Medulla oblongata (tissue), 1 donor: ENCODE data around the gene ZNF217.
A peak's percentile ranks its signal among the peaks of the same experiment; 100 is the strongest.
"Not testable (repeated sequence)": the region's sequence is repeated elsewhere in the genome, so short reads cannot be mapped to it uniquely, and the experiment has no call there.

ENCODE experiments used
- DNase-seq: peaks from one replicate; pipeline ENCODE4 v3.0.0-alpha.2; 2015; ENCODE audit errors: extremely low spot score

The ZNF217 gene

GRCh38 chr20:53583660-53584549 lies 9.7 kb downstream of the ZNF217 start:
- DNase-seq, result not testable (repeated sequence)

GRCh38 chr20:53582574-53583351 lies 10.9 kb downstream of the ZNF217 start:
- DNase-seq, result peak; percentile 57

GRCh38 chr20:53582251-53582570 lies 11.4 kb downstream of the ZNF217 start:
- no peak for DNase-seq

- peak; percentile 12 for DNase-seq
Measured at GRCh38 chr20:53581444-53582250, 12.0 kb downstream of the ZNF217 start.

GRCh38 chr20:53580376-53581111 lies 13.1 kb downstream of the ZNF217 start:
- no peak for DNase-seq

GRCh38 chr20:53579581-53580375 lies 13.9 kb downstream of the ZNF217 start:
- peak; percentile 16 for DNase-seq

GRCh38 chr20:53579266-53579580 lies 14.4 kb downstream of the ZNF217 start:
- DNase-seq, result peak; percentile 18

- peak; percentile 97 for DNase-seq
Measured at GRCh38 chr20:53578492-53579222, 15.0 kb downstream of the ZNF217 start.

GRCh38 chr20:53576586-53577318 lies 16.9 kb downstream of the ZNF217 start:
- no peak for DNase-seq

GRCh38 chr20:53576195-53576580 lies 17.5 kb downstream of the ZNF217 start:
- DNase-seq, result no peak

- no peak for DNase-seq
Measured at GRCh38 chr20:53575481-53576194, 18.0 kb downstream of the ZNF217 start.

GRCh38 chr20:53574819-53575218 lies 18.8 kb downstream of the ZNF217 start:
- DNase-seq, result no peak

GRCh38 chr20:53574259-53574789 lies 19.3 kb downstream of the ZNF217 start:
- no peak for DNase-seq

GRCh38 chr20:53571555-53572286 lies 21.9 kb downstream of the ZNF217 start:
- DNase-seq, result no peak

GRCh38 chr20:53570446-53571276 lies 23.0 kb downstream of the ZNF217 start:
- no peak for DNase-seq

- DNase-seq, result no peak
Measured at GRCh38 chr20:53569606-53570307, 23.9 kb downstream of the ZNF217 start.
